SK-N-MC (cell line): Measurements from ENCODE around the gene CCDC32.

ENCODE experiments used
- EZH2 ChIP-seq: fragments of 200-600 bp; sonication (generic); IDR thresholded peaks from one replicate; pipeline ENCODE4 v1.6.1; 2017; ENCODE audit warnings: antibody characterized with exemption
- POLR2AphosphoS5 ChIP-seq: IDR thresholded peaks from 2 replicates; pipeline ENCODE4 v1.6.1; 2012; ENCODE audit warnings: mild to moderate bottlenecking, low read depth, low read length, borderline replicate concordance

DNA sequence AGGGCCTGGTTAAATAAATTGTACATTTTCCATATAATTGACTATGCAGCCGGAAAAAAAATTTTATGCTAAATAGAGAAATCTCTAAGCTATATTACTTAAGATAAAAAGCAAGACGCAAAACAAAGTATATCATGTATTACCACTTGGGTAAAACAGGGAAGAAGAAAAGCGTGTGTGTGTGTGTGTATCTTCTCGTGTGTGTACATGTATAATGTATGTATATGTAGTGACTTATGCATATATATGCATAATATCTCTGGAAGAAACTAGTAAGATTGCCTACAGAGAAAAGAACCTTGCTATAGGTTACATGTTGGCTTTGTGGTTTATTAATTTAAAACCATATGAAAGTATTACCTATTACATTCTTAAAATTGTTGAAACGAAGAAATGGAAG is 48.2 kb upstream of the CCDC32 start:
- TF ChIP-seq EZH2 (no peak), POLR2AphosphoS5 (no peak)
